Measurements from ENCODE around the gene CHDH. TPM values are rescaled to one million over a fixed set of nuclear protein-coding genes. Genes with fewer than 3 reads are reported as not detected.

CHDH gene
- total and polyA plus RNA-seq, 10 donors, result 0.19 to 4.9 (median 0.62) TPM

DNA sequence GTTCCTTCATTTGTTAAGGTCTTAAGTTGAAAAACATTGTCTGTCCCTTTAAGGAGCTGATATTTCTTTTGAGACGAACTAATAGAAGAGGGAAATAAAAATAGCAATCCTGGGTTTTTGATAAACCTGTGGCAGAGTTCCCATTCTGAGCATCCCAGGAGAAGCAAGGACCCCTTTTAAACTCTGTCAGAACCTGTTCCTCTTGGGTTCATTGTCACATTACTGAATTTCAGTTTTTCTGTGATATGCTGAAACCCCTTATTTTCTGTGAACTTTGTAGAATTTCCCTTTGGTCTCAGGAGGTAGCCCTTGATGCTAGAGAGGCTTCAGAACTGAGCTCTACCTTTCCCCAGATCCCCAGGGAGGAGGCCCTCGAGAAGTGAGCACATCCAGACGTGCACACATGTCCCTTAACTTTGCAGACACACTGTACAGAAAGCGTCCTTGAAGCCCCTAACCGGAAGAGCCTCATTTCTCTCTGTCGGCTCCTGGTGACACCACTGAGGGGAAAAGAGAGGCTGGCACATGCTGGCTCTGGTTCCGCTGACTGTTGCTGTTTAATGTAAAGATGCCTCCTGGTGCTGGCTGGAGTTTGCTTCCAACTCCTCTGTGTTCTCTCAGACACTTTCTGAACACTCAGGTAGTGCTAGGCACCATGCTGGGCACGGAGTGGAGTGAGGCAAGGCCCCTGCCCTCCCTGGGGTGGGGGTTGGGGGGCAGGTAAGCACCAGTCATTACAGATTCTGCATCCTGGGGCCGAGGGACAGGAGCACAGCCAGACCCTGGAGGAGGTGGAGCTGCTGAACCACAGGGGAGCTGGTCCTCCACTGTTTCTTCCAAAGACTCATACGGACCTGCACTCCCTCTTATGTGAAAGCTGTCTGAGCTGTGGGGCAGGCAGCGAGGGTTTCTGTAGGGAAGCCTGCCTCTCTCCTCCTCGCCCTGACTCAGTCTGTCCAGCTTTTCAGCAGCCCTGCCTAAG is 77.5 kb downstream of the CHDH start:
- Histone ChIP-seq H3K36me3 (peaks cover 0 to 4% (median 0%) of the 10 kb centered on the region in 6 donors), H3K9me3 (no peaks in the 10 kb centered on the region), H3K27ac (no peak overlapping the region), H3K4me3 (no peak overlapping the region), H3K27me3 (replicated peaks in 1 of 7) (peaks cover 0 to 17% (median 0%) of the 10 kb centered on the region in 7 donors), H3K4me1 (peaks cover 0 to 8% (median 0%) of the 10 kb centered on the region in 6 donors)
- 58 to 70% (median 62%) methylated on average over 10 to 12 of the region's 12 CpGs for WGBS, 5 donors
- no peak for DNase-seq
- TF ChIP-seq, protein P1, sequence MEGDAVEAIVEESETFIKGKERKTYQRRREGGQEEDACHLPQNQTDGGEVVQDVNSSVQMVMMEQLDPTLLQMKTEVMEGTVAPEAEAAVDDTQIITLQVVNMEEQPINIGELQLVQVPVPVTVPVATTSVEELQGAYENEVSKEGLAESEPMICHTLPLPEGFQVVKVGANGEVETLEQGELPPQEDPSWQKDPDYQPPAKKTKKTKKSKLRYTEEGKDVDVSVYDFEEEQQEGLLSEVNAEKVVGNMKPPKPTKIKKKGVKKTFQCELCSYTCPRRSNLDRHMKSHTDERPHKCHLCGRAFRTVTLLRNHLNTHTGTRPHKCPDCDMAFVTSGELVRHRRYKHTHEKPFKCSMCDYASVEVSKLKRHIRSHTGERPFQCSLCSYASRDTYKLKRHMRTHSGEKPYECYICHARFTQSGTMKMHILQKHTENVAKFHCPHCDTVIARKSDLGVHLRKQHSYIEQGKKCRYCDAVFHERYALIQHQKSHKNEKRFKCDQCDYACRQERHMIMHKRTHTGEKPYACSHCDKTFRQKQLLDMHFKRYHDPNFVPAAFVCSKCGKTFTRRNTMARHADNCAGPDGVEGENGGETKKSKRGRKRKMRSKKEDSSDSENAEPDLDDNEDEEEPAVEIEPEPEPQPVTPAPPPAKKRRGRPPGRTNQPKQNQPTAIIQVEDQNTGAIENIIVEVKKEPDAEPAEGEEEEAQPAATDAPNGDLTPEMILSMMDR (IDR thresholded peaks at IDR 0.05 in 8 of 11, conservative IDR thresholded peaks at IDR 0.05 in 3 of 11), result no peak
- intact Hi-C loops (cut with DNase I; ENCODE audit: low total_unique reads), result no loop called here

DNA sequence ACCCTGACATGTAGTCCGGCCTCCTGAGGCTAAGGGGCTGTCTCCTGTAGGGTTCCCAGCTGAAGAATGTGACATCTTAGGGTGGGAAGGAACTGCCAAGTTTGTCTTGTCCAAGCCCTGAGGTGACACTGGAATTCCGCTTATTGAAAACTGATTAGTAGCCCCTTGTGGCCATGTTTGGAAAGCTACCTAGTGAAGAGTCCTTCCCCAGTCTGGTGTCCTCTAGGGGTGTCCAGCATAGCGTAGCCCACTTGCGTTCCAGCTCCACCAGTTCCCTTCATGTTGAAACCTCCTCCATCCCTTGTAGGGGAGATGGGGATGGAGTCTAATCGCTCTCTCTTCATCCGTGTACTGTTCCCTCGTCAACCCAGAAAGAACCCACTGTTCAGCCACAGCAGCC is 79.5 kb downstream of the CHDH start:
- intact Hi-C loops (cut with DNase I; ENCODE audit: low total_unique reads), result no loop called here
- Histone ChIP-seq H3K27me3 (replicated peaks in 1 of 7) (peaks cover 0 to 17% (median 0%) of the 10 kb centered on the region in 7 donors), H3K9me3 (no peaks in the 10 kb centered on the region), H3K27ac (no peak overlapping the region), H3K4me1 (no peaks in the 10 kb centered on the region), H3K36me3 (peaks cover 0 to 7% (median 0%) of the 10 kb centered on the region in 6 donors), H3K4me3 (no peak overlapping the region)
- no peak for DNase-seq
- TF ChIP-seq, protein P1 (IDR thresholded peaks at IDR 0.05 in 8 of 11, conservative IDR thresholded peaks at IDR 0.05 in 3 of 11), result no peak
- no peak for TF ChIP-seq POLR2AphosphoS5 (IDR thresholded peaks at IDR 0.05)
- TF ChIP-seq POLR2A (IDR thresholded peaks at IDR 0.05), result no peak
- WGBS, 5 donors, result 91 to 97% (median 94%) methylated on average over 7 of the region's 7 CpGs

DNA sequence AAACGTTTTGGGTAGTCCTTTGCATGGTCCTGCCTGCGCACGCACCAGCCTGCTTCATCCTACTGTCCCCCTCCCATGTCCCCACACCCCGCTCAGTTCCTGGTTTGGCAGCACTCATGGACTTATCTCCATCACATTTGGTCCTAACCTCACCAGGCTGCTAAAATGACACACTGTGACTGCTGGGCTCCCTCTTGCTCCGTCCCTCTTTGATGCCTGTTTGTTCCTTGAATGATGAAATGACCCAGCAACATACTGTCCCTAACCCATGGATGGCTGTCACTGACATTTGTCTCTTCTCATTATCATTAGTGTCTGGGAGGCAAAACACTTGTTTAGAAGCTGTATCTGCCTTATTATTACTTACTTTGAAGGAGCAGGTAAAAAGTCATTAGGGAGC is 80.5 kb downstream of the CHDH start:
- H3K9me3 ChIP-seq, result no peaks in the 10 kb centered on the region
- H3K4me3 ChIP-seq, result no peak overlapping the region
- DNase-seq, result no peak
- no peaks in the 10 kb centered on the region for H3K4me1 ChIP-seq
- H3K27ac ChIP-seq, result no peak overlapping the region
- TF ChIP-seq, protein P1 (IDR thresholded peaks at IDR 0.05 in 8 of 11, conservative IDR thresholded peaks at IDR 0.05 in 3 of 11), result no peak
- TF ChIP-seq POLR2AphosphoS5 (IDR thresholded peaks at IDR 0.05), result no peak
- TF ChIP-seq POLR2A (IDR thresholded peaks at IDR 0.05), result no peak
- H3K27me3 ChIP-seq (replicated peaks in 1 of 7), result peaks cover 0 to 17% (median 0%) of the 10 kb centered on the region in 7 donors
- intact Hi-C loops (cut with DNase I; ENCODE audit: low total_unique reads), result no loop called here
- WGBS, 5 donors, result 78 to 91% (median 88%) methylated on average over 5 of the region's 5 CpGs
- H3K36me3 ChIP-seq, result peaks cover 0 to 13% (median 0%) of the 10 kb centered on the region in 6 donors
